NCI-H446 treated with DMSO at 0.1 percent for 48 hours (cell line): ENCODE measurements around the gene VWF.

Source experiments
- DNase-seq: peaks from one replicate; lab custom pipeline; 2025; lab: John Stamatoyannopoulos, UW

VWF gene

DNA sequence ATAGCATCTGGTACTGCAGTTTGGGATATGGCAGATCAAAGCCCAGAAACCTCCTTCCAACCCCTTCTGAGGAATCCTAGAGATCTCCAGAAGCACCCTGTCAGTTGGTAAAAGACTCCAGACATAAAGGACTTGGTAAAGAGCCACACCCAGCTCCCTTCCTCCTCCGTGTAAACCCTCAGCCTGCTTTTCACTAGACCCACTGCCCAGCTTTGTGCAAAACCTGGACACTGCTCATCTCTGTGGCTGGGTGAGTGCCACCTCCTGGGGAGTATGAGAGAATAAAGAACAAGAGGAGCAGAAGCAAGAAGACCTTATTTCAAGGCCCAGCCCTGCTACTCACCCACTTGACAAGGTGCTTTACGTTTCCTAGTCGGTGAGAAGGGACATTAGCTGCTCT is 212.5 kb downstream of the VWF start:
- no peak for DNase-seq

DNA sequence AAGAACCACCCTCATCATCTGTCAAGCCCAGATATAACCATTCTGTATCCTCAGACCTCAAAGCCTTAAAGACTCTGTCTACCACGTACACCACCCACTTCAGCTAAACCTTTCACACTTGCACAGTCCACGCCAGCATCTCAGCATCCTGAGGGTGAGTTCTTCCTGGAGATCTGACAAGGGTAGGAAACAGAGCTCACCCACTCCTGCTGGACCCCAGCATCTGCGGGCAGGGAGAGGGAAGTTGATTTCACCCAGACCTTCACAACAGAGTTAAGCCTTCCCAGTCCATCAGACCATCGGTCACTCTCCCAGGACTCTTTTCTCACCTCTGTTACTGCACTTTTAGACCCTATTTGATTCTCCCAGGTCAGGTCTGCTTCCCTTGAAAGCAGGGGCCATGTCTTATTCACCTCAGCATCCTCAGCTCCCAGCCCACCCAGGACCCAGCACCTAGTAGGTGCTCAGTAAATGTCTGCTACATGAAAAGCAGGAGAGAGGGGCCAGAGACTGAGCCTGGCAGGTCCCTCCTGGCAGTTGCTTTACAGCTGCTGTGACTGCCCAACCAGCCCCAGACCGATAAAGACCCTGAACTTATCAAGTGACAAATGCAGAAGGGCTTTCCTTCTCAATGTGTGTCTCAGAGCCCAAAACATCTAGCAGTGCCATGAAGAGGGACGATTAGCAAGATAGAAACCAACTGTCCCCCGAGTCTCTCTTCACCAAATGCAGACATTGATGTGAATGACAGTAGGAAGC is 213.5 kb downstream of the VWF start:
- DNase-seq, result no peak

DNA sequence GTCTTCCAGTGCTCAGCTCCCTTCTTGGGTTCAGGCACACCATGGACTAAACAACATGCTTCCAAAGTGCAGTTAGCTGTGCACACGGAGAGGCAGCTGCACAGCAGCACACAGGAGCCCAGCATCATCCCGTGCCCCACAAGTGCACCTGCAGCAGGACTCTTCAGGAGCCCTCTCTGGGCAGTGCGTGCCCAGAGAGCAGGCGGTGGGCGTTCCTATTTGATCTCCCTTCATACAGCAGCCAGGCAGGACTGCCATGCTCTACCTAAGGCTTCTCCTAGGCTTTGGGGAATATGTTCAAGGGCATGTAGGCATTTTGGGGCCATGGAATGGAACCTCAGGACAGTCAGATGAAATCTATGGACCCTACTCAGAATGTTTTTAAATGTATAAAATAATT is 214.9 kb downstream of the VWF start:
- no peak for DNase-seq

DNA sequence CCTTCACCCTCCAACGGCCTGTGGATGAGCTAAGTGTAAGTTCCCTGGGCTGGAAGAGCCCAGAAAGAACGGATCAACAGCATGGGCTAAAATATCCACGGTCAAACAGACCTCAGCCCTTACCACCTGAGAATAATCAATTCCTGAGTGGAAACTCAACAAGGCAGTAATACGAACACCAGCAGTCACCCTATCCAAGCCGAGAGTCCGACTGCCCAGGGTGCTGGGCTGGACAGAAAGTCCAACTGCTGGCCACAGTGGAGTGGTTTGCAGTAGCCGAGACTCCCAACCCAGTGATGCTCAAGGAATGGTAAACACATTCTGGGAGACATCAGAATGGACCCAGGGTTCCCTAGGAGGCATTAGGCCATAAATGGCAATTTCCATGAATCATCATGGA is 216.2 kb downstream of the VWF start:
- DNase-seq, result no peak

DNA sequence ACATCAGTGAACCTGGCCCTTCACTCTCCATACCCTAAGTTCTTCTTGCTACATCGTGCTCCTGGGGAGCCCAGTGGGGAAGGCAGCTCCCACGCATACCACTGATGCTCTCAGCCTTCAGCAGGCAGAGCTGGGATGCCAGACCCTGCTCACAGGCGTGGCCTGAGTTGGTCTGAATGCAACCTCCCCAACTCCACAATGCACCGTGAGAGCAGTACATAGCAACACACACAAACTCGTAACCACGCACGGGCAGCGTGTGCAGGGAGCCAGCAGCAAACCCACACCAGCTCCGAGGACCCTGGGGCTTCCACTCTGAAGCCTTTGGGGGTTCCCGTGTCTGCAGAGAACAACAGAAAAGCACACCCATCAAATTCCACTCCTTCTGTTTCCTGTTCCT is 216.7 kb downstream of the VWF start:
- no peak for DNase-seq

DNA sequence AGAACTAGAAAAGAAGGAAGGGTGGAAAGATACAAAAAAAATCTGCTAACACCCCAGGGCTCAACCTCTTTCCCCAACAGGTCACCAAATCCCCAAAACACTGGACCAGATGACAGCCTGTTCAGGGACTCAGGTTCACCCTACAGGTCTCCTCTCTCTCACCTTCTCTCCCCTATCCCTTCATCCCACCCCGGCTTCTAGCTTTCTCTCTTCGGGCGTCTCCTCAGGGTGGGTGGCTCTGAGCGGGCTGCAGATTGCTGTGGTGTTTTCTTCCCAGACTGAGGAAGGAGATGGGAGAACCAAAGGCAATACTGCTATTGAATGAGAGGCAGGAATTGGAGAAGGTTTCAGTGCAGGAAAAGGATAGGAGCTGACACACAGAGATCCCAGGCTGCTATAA is 218.7 kb downstream of the VWF start:
- DNase-seq, result no peak

DNA sequence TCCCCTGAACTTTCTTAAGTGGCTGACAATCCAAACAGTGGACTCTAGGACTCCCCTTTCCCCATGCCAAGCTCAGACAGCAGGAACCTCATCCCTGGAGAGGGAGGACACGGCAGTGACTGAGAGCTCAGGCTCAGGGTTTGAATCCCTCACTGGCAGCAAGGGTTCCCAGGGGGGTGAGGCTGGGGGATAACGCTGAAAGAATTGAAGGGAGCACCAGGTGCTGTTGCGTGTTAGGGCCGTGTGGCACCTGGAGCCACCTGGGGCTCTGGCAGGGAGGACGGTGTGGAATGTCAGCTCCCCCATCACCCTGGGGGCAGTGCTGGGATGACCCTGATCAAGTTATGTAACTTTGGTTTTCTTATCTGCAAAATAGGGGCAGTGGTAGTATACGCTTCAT is 219.5 kb downstream of the VWF start:
- DNase-seq, result no peak

DNA sequence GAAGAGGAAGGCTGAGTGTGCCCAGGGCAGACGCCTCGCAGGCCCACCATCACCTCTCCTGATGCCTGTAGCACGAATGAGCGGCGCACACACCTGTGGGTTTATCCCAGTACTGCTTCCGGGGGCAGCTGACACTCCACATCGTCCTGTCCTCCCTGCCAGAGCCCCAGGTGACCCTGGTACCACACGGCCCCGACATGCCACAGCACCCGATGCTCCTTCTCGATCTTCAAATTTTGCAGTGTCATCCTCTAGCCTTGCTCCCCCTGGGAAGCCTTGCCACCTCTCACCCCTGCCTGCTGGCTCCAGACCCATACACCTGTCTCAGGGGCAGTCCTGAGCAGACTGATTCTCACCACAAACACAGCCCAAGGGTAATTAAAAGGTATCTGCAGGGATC is 220.0 kb downstream of the VWF start:
- DNase-seq, result no peak

DNA sequence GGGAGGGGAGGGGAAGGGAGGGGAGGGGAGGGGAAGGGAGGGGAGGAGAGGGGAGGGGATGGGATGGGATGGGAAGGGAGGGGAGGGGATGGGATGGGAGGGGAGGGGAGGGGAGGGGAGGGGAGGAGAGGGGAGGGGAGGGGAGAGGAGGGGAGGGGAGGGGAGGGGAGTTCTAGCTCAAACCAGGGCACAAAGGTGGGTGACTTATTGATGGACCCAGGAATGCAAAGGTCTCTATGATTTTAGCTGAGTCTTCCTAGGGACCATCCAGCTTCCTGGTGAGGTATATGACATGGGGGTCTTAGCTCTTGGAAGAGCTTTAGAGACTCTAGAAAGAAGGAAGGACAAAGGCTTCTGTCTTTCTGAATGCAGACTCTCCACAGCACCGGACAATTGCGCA is 221.7 kb downstream of the VWF start:
- DNase-seq, result no peak

DNA sequence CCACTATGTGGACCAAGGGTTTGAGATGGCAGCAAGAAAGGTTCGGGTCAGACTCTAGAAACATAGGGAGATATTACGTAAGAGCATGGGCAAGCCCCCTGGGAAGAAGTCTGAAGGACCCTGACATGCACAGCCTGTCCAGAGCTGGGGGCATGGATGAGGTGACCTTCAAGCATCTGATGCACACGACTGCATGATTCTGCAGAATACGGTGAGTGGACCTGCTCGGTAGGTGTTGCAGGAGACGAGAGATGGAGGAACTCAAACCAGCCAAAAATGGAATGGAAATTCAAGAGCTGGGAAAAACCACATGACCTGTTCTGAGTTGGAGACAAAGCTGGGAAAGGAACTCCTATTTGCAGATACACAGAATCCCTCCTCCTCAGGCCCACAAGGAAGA is 223.1 kb downstream of the VWF start:
- no peak for DNase-seq

DNA sequence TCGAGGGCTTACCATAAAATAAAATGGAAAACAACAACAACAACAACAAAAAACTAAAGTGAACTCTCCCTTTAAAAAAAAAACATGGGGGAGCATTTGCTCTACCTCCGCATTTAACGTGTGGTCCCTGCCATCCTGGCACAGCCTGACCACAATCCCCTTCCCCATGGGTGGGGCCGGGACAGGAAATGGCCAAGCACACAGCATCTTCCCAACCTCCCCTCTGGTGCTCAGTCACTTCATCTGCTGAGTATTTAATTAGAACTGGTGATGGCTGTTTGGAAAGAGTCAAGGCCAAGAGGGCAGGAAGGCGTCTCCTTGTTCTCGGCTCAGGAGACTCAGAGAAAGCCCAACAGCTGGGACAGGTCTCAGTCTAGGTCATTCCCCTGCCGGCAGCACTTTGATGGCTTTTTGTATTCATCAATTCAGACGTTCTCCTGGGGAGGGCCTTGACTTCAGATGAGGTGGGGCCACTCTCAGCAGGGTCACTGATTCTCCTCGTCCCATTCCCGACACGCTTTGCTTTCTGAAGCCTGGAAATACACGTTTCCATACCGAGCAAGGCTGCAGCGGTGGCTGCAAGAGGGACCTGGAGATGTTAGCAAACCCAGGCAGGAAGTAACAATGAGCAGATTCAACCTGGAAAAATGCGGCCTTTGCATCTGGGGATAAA is 223.8 kb downstream of the VWF start:
- no peak for DNase-seq

DNA sequence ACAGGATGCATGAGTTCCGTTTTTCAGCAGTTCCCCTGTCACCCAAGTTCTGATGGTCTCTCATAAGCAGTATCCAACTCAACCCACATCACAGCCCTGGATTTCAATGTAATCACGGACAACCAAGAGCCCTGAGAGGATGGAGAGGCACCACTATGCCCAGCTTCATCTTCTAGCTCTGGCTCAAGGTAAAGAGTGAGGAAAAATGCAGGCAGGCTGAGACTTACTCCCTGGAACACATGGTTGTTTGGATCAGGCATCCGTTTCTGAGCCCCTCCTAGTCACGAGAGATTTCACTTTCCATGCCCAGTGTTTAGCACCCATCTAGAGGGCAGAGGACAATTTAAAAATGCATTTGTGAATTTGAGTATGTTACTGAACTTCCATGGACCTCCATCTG is 224.4 kb downstream of the VWF start:
- no peak for DNase-seq

DNA sequence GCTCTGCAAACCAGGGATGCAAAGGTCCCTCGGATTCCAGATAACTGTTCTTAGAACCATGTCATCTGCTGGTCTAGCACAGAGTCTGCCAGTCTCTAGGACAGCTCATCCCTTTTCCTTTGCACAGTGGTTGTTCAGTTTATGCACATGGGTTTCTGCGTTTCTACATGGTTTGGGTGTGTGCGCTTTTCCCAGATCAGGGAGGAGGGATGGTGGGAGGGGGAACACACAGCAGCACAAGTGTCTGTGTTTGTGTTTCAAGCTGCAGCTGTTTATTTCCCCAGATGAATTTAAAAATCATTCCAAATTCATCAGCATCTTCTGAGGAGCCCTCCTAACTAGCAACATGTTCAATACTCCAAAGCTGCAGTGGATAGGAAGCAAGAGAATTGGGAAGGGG is 224.8 kb downstream of the VWF start:
- no peak for DNase-seq

DNA sequence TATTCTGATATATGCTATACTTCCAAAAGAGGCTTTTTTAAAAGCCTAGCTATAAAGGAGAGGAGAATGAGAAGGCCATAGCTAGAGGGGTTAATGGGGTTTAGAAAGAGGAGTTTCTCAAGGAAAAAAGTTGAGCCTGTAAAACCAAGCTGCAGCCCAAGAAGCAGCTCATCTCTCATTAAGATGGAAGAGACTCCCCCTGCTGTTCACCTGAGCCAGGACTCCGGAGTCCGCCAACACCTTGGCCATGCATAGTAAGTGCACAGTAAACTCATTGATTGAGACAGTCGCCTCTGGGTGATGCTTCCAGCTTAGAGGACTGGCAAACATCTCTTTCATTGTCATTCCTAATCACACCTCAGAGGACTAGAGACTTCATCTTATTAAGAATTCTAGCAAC is 225.6 kb downstream of the VWF start:
- no peak for DNase-seq
